Measurements from ENCODE around the gene PNPO.

GRCh38 chr17:47942096-47942510 is 732 bp downstream of the PNPO start:
- TF ChIP-seq POLR2A (IDR thresholded peaks at IDR 0.05; ENCODE audit: low read depth, low read length) (no peak), CTCF (conservative IDR thresholded peaks at IDR 0.05; ENCODE audit: low read depth, low read length) (no peak), RCOR1 (IDR thresholded peaks at IDR 0.05; ENCODE audit: insufficient replicate concordance, low read length) (no peak)
